Measurements from ENCODE around the gene KCNIP4.

Gene KCNIP4

GRCh38 chr4:20995015-20995414 is 953.6 kb downstream of the KCNIP4 start:
- ChIA-PET POLR2A (no interaction called here), CTCF (no interaction called here)
- DNase-seq (ENCODE audit: extremely low spot score) = no peak
- TF ChIP-seq ELF4 (IDR thresholded peaks at IDR 0.05) (no peak), LEF1 (IDR thresholded peaks at IDR 0.05; ENCODE audit: borderline replicate concordance) (no peak), ARNT (IDR thresholded peaks at IDR 0.05) (no peak), FOXM1 (IDR thresholded peaks at IDR 0.05; ENCODE audit: borderline replicate concordance) (no peak)

GRCh38 chr4:20992002-20992401 is 956.6 kb downstream of the KCNIP4 start:
- DNase-seq (ENCODE audit: extremely low spot score) = no peak
- TF ChIP-seq HDGF (IDR thresholded peaks at IDR 0.05; ENCODE audit: borderline replicate concordance) = no peak
- TF ChIP-seq FOXM1 (IDR thresholded peaks at IDR 0.05; ENCODE audit: borderline replicate concordance) = no peak
- TF ChIP-seq BHLHE40 (IDR thresholded peaks at IDR 0.05; ENCODE audit: borderline replicate concordance) = no peak
- TF ChIP-seq ARNT (IDR thresholded peaks at IDR 0.05) = no peak
- POLR2A ChIA-PET = no interaction called here
- CTCF ChIA-PET = no interaction called here

GRCh38 chr4:20987191-20987590 is 961.4 kb downstream of the KCNIP4 start:
- DNase-seq (ENCODE audit: extremely low spot score) = no peak
- ChIA-PET POLR2A (no interaction called here), CTCF (no interaction called here)
- TF ChIP-seq SP1 (IDR thresholded peaks at IDR 0.05) (no peak), HDGF (IDR thresholded peaks at IDR 0.05; ENCODE audit: borderline replicate concordance) (no peak), ARNT (IDR thresholded peaks at IDR 0.05) (no peak), NFRKB (IDR thresholded peaks at IDR 0.05) (no peak), FOXK2 (IDR thresholded peaks at IDR 0.05) (no peak), FOXA1 (IDR thresholded peaks at IDR 0.05) (no peak), BHLHE40 (IDR thresholded peaks at IDR 0.05; ENCODE audit: borderline replicate concordance) (no peak)

- POLR2A ChIA-PET = no interaction called here
- CTCF ChIA-PET = no interaction called here
- TF ChIP-seq FOXA1 (IDR thresholded peaks at IDR 0.05) = no peak
- TF ChIP-seq LEF1 (IDR thresholded peaks at IDR 0.05; ENCODE audit: borderline replicate concordance) = no peak
- TF ChIP-seq CTBP1 (IDR thresholded peaks at IDR 0.05; ENCODE audit: borderline replicate concordance) = no peak
- TF ChIP-seq HDGF (IDR thresholded peaks at IDR 0.05; ENCODE audit: borderline replicate concordance) = no peak
- no peak for TF ChIP-seq NFRKB (IDR thresholded peaks at IDR 0.05)
- TF ChIP-seq PKNOX1 (IDR thresholded peaks at IDR 0.05) = no peak
- TF ChIP-seq SP1 (IDR thresholded peaks at IDR 0.05) = no peak
- TF ChIP-seq SUZ12 (IDR thresholded peaks at IDR 0.05) = no peak
- TF ChIP-seq FOXK2 (IDR thresholded peaks at IDR 0.05) = no peak
- no peak for TF ChIP-seq TARDBP (IDR thresholded peaks at IDR 0.05)
- no peak for TF ChIP-seq ARNT (IDR thresholded peaks at IDR 0.05)
- no peak for DNase-seq (ENCODE audit: extremely low spot score)
Observed at GRCh38 chr4:20984576-20984836, 964.1 kb downstream of the KCNIP4 start.

- POLR2A ChIA-PET = no interaction called here
- TF ChIP-seq TARDBP (IDR thresholded peaks at IDR 0.05) (no peak), L3MBTL2 (conservative IDR thresholded peaks at IDR 0.05) (no peak), BHLHE40 (IDR thresholded peaks at IDR 0.05; ENCODE audit: borderline replicate concordance) (no peak), CTBP1 (IDR thresholded peaks at IDR 0.05; ENCODE audit: borderline replicate concordance) (no peak), ARNT (IDR thresholded peaks at IDR 0.05) (no peak), SUZ12 (IDR thresholded peaks at IDR 0.05) (no peak), ELF4 (IDR thresholded peaks at IDR 0.05) (no peak), FOXA1 (IDR thresholded peaks at IDR 0.05) (no peak), FOXM1 (IDR thresholded peaks at IDR 0.05; ENCODE audit: borderline replicate concordance) (no peak)
- CTCF ChIA-PET = no interaction called here
- DNase-seq (ENCODE audit: extremely low spot score) = no peak
Observed at GRCh38 chr4:20983763-20984575, 964.6 kb downstream of the KCNIP4 start.

GRCh38 chr4:20982544-20982943 is 966.0 kb downstream of the KCNIP4 start:
- TF ChIP-seq L3MBTL2 (conservative IDR thresholded peaks at IDR 0.05) = no peak
- no peak for TF ChIP-seq FOXM1 (IDR thresholded peaks at IDR 0.05; ENCODE audit: borderline replicate concordance)
- no peak for TF ChIP-seq PKNOX1 (IDR thresholded peaks at IDR 0.05)
- no peak for TF ChIP-seq LEF1 (IDR thresholded peaks at IDR 0.05; ENCODE audit: borderline replicate concordance)
- TF ChIP-seq FOXK2 (IDR thresholded peaks at IDR 0.05) = no peak
- no peak for TF ChIP-seq CTBP1 (IDR thresholded peaks at IDR 0.05; ENCODE audit: borderline replicate concordance)
- no peak for TF ChIP-seq NFRKB (IDR thresholded peaks at IDR 0.05)
- POLR2A ChIA-PET = no interaction called here
- CTCF ChIA-PET = no interaction called here
- DNase-seq (ENCODE audit: extremely low spot score) = no peak

GRCh38 chr4:20960291-20960690 is 988.3 kb downstream of the KCNIP4 start:
- CTCF ChIA-PET = no interaction called here

GRCh38 chr4:20954541-20954940 is 994.0 kb downstream of the KCNIP4 start:
- TF ChIP-seq ARNT (IDR thresholded peaks at IDR 0.05) (no peak), L3MBTL2 (conservative IDR thresholded peaks at IDR 0.05) (no peak), BHLHE40 (IDR thresholded peaks at IDR 0.05; ENCODE audit: borderline replicate concordance) (no peak), SUZ12 (IDR thresholded peaks at IDR 0.05) (no peak), HDGF (IDR thresholded peaks at IDR 0.05; ENCODE audit: borderline replicate concordance) (no peak), FOXK2 (IDR thresholded peaks at IDR 0.05) (no peak), NFRKB (IDR thresholded peaks at IDR 0.05) (no peak), TARDBP (IDR thresholded peaks at IDR 0.05) (no peak), ELF4 (IDR thresholded peaks at IDR 0.05) (no peak), FOXA1 (IDR thresholded peaks at IDR 0.05) (no peak), FOXM1 (IDR thresholded peaks at IDR 0.05; ENCODE audit: borderline replicate concordance) (no peak), PKNOX1 (IDR thresholded peaks at IDR 0.05) (no peak), LEF1 (IDR thresholded peaks at IDR 0.05; ENCODE audit: borderline replicate concordance) (no peak), CTBP1 (IDR thresholded peaks at IDR 0.05; ENCODE audit: borderline replicate concordance) (no peak), SP1 (IDR thresholded peaks at IDR 0.05) (no peak)
- ChIA-PET POLR2A (no interaction called here), CTCF (no interaction called here)
- no peak for DNase-seq (ENCODE audit: extremely low spot score)

More at GRCh38 chr4:20960291-20960690, 988.3 kb downstream of the KCNIP4 start:
- no peak for DNase-seq (ENCODE audit: extremely low spot score)
- POLR2A ChIA-PET = no interaction called here
- TF ChIP-seq ZNF384 (IDR thresholded peaks at IDR 0.05) (no peak), FOXA1 (IDR thresholded peaks at IDR 0.05) (no peak), HDGF (IDR thresholded peaks at IDR 0.05; ENCODE audit: borderline replicate concordance) (no peak), LEF1 (IDR thresholded peaks at IDR 0.05; ENCODE audit: borderline replicate concordance) (no peak), ARNT (IDR thresholded peaks at IDR 0.05) (no peak)

Data from HEK293T (cell line).